Endometrium (tissue), 2 donors: ENCODE results near the gene FMNL2.

ENCODE experiments used
- FAIRE-seq: peaks from 2 replicates; lab custom pipeline; 2012; peaks lifted over from hg19 to GRCh38; lab: Jason Lieb, UNC
- donor health status: control.
- donor health status: control.

The FMNL2 gene

DNA sequence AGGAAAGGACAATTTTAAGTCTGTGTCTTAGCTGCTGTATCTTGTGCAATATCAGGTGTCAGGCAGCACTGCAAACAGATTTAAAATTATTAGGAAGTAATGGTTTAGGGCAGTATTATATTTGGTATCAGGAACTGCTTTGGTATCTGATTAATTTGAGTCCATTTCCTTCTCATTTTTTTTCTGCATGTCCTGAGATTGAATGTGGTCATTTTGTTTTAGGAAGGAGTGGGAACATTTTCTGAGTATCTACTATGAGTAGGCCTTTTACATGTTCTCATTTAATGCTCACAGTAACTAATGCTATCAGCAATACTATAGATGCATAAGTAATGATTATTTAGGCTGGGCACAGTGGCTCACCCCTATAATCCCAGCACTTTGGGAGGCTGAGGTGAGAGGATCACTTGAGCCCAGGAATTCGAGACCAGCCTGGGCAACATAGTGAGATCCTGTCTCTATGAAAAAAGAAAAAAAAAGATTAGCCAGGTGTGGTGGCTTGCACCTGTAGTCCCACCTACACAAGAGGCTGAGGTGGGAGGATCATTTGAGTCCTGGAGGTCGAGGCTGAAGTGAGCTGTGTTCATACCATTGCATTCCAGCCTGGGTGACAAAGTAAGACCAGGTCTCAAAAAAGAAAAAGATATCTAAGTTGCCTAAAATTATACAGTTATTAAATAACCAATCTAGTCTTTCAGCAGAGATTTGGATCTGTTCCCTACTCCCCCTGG, 4.7 kb downstream of the FMNL2 start:
- no peak for FAIRE-seq

DNA sequence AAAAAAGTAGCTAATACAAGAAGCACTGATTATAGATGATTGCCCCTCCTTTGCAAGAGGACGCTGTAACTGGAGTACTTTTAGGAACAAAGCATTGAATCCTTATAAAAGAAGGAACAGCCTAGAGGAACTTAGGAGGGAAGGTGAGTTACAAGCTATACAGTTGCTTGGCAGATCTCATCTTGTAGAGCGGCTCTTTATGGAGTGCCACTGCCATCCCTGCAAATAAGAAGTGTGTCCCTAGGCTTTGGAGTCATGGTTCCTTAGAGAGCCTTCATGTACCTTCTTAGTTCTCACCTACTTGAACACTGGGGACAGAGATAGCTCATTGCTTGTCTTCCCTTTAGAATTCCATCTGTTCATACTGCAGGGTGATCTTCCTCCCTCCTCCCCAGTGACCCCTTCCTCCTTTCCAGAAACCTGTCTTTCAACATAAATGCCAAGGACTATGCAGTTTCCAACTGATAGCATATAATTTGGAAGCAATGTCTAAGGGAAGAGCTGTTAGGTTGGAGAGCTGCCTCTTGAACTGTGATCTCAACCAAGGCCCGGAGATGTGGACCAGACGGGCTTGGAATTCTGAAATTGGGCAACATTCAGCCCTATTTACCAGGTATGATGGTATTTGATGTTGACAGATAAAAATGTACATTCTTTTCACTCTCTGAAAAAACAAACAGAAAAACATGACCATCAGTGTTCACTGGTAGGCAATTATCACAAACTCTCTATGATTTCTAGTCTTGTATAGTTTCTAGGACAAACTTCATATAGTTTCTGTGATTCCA, 7.5 kb downstream of the FMNL2 start:
- no peak for FAIRE-seq

DNA sequence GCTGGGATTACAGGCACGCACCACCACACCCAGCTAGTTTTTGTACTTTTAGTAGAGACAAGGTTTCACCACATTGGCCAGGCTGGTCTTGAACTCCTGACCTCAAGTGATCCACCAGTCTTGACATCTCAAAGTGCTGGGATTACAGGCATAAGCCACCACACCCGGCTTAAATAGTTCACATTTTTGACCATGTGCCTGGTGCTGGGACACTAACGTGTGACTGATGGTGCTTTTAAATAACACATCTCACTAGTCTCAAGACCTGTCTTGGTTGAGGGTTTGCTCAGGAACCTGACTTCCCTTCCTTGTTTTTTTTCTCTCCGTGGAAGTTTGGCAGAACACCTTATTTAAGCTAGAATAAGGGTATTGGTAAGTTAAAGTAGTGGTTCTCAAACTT, 8.5 kb downstream of the FMNL2 start:
- FAIRE-seq = no peak

- no peak for FAIRE-seq
Measured at GRCh38 chr2:152344579-152345195, 9.7 kb downstream of the FMNL2 start.

DNA sequence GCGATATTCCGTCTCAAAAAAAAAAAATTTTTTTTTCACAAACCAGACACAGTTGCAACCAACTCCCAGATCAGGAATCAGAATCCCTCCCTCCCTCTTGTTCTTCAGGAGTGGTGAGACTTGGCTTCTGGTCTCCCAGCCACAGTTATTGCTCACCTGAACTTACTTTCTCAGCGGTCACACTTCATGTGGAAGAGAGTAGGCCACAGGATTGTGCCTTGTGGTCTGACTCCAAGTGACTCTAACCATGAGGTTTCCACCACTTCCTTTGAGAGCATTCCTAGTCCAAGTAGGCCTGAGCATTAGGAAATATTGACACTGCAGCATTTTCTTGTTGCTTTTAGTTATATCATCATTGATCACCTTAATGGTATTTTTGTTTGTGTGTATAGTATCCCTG, 12.1 kb downstream of the FMNL2 start:
- no peak for FAIRE-seq

DNA sequence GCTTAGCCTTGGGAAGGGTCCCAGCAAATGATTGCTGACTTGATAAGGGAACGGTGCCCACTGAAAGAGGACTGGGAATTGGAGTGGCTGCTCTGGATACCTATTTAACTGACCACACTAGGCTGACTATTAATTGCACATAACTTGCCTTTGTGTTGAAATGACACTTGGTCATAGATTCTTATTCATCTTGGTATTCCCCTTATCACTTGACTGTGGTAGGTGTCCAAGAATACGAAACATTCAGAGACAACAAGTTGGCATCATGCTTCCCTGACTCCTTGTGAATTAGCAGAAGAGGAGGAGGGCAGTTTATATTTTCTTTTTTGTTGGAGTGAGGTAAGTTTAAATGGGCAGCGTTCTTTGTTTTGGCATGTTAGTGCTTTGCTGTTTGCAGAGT, 13.4 kb downstream of the FMNL2 start:
- no peak for FAIRE-seq

DNA sequence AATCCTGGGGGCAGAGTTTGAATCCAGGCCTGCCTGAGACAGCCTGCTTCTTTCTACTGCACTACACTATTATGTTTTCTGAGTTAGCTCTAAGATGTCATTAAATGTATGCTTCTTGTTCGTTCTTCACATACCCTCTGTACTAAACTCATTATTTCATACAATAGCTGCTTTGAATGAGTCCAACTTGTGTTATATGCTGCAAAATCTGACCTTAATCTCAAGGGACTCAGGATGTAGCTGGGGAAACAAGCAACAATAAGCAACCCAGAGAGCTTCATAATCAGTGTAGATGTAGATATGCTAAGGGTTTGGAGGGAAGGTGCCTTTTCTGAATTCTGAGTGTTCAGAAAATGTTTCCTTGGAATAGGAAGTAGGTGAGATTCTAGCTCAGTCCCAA, 14.4 kb downstream of the FMNL2 start:
- no peak for FAIRE-seq

DNA sequence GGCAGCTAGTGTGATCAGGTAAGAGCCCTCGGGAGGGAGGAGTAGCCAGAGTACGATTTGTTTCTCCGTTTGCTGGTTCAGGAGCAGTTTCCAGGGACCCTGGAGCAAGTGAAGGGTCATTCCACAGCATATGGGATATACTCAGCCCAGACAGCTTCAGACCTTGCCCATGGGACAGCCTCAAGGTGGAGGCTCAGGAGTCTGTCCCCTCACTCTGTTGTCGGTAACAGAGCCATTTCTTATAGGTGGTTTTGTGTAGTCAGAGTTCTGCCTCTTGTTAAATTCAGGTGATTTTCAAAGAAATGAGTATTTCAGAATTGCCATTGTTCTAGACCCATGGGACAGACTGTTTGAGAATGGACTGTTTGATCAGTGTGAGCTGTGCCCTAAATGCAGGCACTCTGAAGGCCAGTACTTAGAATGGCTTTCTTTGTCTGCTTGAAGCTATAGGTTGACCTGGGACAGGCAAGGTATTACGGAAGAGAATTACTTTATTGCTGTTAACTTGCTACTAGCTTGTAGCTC, 15.2 kb downstream of the FMNL2 start:
- no peak for FAIRE-seq

GRCh38 chr2:152352616-152353015, 17.6 kb downstream of the FMNL2 start:
- FAIRE-seq = no peak

DNA sequence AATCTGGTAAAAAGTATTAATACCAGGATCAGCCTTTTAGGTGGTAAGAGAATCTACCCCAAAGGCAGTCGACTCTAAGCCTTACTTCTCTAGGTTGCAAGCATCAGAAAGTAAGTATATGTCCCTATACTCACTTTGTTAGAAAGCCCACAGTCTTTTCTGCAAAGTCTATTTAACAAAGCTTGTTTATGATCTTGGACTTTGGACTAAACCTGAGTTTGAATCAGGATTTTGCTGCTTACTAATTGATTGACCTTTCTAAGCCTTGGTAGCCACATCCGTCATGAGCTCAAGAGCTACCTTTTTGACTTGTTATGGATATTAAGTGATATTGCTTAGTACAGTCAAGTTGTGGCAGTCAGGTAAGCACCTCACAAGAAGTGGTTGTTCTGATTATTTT, 18.4 kb downstream of the FMNL2 start:
- no peak for FAIRE-seq

DNA sequence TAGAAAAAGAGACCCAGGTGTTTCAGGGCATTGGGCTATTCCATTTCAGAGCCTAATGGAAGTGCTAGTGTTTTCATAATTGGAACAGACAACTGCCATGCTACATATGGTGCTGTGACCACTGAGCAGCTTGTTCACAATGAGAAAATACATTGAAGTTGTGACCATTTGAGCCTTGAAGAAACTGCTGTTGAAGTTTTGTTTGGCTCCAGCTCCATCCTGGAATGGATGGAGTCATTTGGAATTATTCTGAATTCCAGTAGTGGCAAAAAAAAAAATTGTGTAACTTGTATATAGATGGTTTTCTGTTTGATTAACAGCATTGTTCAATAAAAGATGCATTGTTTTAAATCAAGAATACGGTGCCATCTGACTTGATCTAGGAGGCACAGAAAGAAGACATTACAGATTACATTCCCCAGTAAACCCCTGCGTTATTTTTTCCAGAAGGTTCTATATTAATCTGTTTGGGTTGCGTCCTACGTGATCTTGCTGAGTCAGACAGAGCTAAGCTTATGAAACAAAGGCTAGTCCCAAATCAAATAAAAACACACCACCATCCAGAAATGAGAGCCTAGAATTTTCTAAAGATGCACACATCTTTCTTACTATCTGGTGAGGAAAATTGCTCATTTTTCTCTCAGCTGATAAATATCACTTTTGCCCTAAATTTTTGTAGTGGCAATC, 19.2 kb downstream of the FMNL2 start:
- FAIRE-seq = no peak

DNA sequence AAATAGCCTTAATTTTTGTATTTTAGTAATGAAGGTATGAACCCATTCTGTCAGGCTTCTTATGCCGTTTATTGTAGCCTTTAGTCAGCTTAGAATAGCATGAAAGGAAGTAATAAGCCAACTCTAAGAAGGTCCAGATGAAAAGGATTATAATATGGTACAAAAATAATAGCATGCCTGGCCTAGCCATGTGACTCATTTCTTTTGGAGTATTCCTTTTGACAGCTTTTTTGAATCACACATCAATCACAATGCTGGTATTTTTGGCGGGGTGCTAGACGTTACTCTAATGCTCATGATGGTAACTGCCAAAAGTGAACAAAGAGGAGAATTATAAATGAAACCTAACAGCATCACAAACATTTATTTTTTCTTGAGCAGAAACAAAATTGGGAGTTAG, 19.9 kb downstream of the FMNL2 start:
- FAIRE-seq = no peak

- no peak for FAIRE-seq
Measured at GRCh38 chr2:152355409-152355831, 20.4 kb downstream of the FMNL2 start.

DNA sequence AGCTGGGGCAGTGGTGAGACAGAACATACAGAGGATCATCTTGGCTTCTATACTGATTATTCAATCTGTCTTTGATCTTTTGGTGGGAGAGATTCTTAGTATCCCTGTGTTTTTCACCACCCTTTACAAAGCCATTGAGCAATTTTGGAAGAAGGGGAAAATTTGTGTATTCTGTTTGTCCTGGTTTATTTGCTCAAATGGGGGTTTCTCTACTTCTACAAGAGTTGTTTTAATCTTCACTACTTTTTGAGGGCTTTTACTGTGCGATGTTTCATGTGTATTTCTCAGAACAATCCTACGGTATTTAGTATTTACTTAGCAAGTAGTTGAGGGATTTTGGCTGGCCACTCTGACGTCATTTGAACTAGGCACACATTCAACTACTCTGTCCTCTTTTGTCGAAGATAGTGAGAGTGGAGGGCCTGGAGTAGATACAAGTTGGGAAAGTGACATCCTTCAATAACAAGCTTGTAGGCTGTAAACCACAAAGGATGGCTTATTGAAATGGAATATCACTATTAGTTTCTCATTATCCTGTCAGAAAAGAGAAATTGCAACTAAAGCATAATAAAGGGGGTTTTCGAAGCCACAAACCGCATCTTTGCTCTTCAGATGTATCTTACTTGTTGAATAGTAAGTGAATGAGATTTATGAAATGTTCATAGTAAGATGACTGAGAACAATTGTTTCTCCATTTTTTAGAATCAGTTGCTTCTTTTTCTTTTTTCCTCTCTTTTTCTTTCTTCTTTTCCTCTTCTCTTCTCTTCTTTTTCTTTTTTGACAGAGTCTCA, 24.8 kb downstream of the FMNL2 start:
- no peak for FAIRE-seq

GRCh38 chr2:152363936-152364335, 29.0 kb downstream of the FMNL2 start:
- FAIRE-seq = no peak

DNA sequence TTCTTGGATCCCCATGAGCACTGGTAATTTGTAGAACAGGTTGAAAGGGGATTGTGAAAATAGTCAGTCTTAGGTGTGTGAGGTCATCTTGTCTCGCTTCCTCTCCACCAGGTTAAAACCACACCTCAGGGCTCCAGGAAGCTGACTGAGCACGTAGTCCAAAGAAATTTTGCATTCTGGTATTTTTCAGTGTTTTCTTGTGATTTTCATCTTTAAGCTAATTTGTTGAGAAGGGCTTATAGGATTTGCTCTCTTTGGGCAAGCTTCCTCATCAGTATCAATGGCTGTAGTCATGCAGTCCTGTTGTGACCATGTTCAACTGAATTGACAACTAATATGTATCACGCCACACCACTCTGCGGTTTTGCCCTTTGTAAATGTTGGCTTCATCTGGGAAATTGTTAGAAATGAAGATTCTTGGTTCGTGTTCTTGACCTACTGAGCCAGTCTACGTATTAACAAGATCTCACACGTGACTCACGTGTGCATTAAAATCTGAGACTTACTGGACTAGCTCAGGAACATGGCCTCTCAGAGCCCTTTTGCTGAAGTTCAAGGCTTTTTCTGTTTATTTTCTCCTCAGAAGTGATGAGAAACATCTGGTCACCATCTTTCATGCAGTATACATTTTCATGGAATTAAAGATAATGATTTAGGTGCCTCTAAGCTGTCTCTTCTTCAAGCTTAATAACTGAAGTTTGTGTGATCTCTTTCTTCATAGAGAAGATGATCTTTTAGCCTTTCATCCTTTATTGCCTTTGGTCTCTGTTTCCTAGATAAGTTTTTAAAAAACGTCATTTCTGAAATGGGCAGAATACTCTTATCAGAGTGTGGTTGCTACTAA, 32.8 kb downstream of the FMNL2 start:
- no peak for FAIRE-seq

DNA sequence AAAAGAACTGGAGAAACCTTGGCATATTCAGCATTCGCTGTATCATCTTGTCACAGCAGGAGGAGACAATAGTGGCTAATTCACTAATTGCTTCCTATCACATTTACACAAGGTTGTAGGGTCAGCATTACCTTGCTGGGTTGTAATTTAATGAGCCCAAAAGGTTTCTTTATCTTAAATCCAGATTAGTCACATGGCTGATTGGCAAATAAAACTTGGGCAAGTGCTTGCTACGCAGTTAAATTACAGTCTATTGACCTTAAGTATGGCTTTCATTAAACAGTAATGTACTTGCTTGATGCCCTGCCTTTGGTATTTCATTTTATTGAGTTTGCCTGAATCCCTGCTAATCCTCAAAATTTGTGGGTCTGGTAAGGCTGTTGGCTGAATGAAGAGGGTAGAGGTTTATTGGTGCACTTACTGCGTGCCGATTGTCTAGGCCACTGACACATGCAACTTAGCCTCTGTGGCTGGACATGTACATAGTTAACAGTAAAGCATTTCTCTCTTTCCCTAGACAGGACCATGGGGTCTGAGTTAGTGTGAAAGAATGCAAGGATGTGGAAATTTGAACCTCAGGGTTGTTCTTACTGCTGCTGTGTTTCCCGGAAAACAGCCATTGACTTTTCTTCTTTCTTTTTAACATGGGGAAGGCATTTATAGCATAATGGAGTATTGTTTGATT, 34.3 kb downstream of the FMNL2 start:
- FAIRE-seq = no peak

GRCh38 chr2:152370783-152371182, 35.8 kb downstream of the FMNL2 start:
- FAIRE-seq = no peak

DNA sequence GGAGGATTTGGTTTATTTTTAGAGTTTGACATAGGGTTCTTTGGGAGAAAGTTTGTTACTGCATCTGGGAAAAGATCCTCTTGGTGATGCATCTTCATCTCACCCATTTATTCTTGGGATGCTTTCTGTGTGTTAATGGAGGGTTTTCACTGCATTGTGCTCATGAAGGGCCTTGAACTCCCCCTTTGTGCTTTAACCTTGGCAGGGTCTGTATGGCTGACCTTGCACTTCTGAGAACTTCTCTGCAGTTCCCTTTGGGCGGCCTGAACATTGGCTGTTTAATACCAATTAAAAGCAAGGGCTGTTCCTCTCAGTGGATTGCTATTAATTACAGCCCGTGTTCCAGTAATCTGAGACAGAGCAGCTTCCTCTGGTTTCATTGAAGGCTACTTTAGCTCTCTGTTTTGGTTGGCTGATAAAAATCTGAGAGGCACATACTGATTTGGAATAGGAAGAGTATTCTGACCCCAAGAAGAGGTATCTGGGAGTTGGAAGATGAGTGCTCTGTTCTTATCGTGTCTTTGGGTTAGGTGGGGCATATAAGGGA, 37.5 kb downstream of the FMNL2 start:
- no peak for FAIRE-seq

DNA sequence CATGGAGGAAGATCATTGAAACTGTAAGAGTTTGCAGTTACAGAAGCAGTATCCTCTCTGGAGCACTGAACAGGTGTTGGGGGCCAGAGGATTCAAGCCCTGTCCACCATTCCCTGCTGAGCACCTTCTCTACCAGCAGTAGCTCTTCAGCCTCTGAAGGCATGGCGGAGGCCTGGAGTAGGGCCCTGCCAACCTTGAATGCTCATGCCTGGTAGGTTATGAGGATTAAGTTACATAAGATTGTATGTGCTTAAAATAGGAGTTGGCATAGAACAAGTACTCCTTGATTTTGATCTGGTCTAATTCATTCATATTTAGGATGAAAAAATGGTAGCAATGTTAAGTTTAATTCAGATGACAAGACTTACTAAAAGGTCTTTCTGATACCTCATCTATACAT, 40.2 kb downstream of the FMNL2 start:
- FAIRE-seq = no peak
